ENCODE results near the gene SFXN4.
"Not testable (repeated sequence)": the region's sequence is repeated elsewhere in the genome, so short reads cannot be mapped to it uniquely, and the experiment has no call there.

Gene SFXN4

DNA sequence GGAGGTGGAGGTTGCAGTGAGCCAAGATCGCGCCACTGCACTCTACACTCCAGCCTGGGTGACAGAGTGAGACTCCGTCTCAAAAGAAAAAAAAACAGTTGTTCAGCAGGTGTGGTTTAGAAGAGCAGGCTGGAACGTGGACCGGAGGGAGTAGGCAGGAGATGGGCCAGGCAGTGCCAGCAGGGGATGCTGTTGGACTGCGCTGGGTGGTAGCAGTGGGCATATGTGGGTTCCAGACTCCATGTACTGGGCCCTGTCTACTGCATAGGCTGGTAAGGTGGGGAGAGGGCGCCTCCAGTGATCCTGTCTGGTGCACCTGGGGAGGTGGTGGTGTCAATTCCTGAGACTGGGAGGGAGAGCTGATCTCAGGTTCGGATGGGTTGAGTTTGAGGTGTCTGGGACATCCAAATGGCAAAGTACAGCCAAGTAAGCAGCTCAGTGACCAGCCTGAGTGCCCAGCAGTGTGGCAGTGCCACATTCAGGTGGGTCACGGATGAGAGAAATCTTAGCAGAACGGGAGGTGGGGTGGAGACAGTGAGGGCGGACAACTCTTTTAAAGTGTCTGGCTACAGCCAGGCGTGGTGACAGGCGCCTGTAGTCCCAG is 25.9 kb downstream of the SFXN4 start:
- DNase-seq: peak; percentile 63

DNA sequence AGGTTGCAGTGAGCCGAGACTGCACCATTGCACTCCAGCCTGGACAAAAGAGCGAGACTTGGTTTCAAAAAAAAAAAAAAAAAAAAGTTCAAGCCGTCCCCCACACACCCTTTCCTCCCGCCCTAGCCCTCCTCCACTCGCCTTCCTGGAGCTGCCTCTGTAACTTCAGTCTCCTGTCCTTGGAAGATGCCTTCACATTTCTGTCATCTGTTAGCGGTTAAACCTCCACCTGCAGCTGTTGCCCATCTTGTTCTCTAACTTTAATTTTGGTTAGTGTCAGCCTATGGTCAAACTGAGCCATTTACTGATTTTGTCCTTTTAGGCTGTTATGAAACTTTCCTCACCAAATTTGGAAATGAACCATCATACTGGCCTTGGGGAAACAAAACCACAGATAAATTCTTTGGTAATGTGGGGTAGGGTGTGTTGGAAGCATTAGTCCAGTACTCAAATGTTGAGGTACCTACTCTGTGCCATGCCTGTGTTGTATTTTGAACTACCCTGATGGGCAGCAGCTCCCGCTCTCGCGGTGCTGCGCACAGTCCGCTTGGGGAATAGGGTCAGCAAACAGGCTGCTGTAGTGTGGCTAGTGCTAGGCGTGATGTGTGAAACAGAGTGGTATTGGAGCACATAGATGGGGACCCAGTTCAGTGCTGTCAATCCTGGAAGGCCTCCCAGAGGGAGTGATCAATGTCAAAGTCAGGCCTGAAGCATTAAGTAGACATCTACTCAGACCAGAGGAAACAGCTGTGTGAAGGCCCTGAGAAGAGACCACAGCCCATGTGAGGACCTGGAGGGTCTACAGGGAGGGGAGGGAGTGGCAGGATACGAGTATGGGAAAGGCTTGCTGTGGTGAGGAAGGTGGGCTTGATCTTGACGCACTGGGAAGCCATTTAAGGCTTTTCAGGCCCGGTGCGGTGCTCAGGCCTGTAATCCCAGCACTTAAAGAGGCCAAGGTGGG is 26.9 kb downstream of the SFXN4 start:
- DNase-seq: no peak

DNA sequence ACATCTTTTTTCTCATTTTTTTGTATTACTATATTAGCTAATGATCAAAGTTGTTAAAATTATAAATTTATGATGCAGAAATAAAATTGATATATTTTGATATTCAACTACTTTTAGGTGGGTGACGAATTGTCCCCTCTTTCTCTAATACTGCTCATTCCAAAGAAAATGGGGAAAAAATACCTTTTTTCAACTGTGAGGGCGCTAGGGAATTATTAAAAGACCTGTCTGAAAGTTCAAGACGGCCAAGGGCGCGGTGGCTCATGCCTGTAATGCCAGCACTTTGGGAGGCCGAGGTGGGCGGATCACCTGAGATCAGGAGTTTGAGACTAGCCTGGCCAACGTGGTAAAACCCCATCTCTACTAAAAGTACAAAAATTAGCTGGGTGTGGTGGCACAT is 27.6 kb downstream of the SFXN4 start:
- not testable (repeated sequence) for DNase-seq

DNA sequence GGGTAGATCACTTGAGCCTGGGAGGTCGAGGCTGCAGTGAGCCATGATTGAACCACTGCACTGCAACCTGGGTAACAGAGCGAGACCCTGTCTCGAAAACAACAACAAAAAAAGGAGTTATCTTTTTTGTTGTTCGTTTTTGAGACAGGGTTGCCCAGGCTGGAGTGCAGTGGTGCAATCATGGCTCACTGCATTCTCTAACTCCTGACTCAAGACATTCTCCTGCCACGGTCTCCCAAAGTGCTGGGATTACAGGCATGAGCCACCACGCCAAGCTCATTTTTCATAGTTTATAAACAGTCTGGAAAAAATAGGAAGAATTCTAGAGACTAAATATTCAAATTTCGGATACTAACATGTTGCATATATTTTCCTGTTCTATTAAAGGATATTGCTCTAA is 29.4 kb downstream of the SFXN4 start:
- DNase-seq: no peak

DNA sequence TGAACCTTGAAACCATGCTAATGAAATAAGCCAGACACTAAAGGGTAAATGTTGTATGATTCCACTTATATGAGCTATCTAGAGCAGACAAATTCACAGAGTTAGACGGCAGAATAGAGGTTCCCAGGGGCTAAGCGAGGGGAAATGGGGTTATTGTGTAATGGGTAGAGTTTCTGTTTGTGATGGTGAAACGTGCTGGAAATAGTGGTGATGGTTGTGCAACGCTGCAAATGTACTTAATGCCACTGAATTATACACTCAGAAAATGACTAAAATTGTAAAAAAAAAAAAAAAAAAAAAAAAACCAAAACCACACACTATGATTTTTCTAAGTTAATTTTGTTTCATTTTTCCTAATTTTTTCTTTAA is 30.0 kb downstream of the SFXN4 start:
- no peak for DNase-seq

DNA sequence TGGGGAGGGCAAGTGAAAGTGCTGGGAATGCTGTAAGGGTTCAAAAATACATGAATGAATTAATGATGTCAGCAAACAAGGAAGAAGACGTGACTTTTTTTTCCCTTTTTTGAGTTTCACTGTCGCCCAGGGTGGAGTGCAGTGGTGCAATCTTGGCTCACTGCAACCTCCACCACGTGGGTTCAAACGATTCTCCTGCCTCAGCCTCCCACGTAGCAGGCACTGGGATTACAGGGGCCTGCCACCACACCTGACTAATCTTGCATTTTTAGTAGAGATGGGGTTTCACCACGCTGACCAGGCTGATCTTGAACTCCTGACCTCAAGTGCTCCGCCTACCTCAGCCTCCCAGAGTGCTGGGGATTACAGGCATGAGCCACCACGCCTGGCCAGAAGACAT is 31.6 kb downstream of the SFXN4 start:
- no peak for DNase-seq

DNA sequence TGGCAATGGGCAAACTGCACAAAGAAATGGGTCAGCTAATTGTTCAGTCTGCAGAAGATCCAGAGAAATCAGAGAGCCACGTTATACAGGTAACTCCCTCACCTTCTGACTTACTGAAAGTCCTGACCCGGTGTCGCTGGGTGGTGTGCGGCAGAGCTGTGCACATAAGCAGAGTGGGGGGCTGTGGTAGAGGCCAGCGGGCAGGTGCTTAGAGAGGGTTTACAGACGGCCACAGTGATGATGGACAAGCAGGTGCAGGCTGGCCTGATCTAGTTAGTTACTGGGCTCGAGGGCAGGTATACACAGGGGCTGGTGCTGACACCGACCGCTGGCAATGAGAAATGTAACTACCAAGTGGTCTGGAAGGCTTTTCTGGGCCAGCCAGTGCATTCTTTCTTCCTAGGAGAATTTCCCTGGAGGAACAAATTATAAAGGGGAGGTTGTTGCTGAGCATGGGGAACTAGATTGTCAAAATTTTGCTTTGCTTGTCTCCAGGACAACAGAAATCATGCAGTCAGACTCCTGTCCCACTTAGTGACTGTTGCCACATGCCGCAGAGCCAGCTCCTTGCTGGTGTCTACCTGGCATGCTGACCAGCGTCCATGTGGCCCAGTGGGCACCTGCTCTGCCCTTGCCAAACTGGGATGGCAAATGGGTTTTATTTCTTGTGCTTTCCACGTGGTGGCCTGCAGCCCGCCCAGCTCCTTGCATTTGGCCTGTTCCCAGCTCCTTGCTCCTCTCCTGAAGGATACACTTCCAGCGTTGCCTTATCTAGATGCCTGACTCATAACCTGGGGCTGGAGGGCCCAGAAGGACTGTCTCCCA is 32.8 kb downstream of the SFXN4 start:
- no peak for DNase-seq

DNA sequence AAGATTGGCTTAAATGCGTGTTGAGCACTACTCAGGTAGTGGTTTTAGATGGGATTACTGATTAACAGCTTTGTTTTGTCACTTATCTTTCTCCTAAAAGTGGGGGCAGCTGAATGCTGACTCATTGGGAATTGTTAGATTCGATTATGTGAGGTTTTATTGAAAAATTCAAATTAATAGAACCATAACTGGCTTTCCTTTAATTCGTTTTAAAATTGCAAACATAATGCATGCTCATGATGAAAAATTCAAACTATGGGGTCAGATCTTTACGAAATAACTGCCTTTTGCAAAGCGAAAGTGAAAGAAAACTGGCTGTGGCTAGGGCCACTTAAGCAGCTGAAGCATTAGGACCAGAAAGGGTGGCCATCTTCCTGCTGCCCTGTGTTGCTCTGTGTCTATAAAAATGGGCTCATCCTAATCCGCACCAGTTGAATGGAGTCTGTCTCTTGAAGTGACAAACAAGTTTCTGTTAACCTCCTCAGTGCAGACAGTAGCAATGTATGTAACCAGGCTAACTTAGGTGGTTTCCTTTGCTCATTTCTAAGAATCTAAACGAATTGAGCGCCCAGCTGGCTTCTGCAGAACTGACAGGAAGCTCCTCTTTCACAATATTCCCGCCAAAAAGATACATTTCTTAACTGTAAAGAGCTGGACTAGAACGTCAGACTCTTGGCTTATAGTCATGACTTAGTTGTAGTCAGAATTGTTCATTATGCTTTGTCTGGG is 33.8 kb downstream of the SFXN4 start:
- peak; percentile 56 for DNase-seq

DNA sequence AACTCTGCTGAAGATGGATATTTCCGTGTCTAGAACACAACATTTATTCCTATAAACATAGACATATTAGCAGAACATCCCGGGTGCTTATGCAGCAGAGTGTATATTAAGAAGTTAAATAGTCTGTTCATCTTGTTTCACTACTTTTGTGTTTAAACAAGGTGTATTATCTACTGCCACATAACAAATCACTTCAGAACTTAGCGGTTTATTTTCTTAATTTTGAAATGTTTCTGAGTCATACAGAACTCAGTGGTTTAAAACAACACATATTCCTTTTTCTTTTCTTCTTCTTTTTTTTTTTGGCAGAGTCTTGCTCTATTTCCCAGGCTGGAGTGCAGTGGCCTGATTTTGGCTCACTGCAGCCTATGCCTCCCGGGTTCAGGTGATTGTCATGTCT is 35.8 kb downstream of the SFXN4 start:
- DNase-seq: no peak

DNA sequence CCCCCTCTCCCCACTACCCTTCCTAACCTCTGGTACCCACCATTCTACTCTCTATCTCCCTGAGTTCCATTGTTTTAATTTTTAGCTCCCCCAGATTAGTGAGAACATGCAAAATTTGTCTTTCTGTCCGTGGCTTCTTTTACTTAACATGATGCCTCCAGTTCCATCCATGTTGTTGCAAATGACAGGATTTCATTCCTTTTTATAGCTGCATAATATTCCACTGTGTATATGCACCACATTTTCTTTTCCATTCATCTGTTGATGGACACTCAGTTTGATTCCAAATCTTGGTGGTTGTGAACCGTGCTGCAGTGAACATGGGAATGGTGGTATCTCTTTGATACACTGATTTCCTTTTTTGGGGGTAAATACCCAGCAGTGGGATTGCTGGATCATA is 39.6 kb downstream of the SFXN4 start:
- DNase-seq: no peak

DNA sequence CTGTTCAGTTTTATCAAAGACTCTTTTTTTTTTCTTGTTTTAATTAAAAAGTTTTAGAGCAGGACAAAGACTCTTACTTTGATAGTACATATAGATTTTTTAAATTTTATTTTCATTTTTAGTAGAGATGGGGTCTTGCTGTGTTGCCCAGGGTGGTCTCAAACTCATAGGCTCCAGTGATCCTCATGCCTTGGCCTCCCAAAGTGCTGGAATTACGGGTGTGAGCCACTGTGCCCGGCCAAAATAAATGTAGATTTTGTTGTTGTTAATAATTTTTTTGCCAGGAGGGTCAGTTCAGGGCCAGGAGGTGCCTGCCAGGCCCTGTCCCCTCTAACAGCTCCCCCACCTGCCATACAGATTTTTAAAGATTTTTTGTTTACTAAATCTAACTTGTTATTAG is 44.6 kb downstream of the SFXN4 start:
- no peak for DNase-seq

DNA sequence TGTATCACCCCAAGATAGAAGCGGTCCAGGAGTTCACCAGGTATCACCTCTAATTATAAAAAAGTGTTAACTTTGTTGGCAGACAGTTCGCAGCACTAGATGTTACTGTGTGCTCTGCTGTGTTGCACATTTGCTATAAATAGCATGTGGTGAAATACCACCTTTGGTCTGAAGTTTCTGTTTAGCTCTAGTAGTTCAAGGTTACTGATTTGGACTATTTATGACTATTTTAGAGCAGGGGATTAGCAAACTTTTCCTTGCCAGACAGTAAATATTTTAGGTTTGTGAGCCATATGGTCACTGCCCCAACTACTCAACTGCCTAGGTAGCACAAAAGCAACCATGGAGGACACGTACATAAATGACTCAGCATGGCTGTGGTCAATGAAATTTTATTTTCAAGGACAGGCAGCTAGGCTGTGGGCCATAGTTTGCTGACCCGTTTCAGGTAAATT is 45.1 kb downstream of the SFXN4 start:
- DNase-seq: peak; percentile 55

DNA sequence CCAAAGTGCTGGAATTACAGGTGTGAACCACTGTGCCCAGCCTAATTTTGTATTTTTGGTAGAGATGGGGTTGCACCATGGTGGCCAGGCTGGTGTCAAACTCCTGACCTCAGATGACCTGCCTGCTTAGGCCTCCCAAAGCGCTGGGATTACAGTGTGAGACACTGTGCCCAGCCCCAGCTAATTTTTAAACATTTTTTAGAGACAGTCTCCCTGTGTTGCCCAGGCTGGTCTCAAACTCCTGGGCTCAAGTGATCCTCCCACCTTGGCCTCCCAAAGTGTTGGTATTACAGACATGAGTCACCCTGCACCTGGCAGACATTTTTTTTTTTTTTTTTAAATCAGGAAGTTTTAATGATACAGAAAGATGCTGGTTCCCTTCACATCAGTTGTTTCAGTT is 46.1 kb downstream of the SFXN4 start:
- no peak for DNase-seq

DNA sequence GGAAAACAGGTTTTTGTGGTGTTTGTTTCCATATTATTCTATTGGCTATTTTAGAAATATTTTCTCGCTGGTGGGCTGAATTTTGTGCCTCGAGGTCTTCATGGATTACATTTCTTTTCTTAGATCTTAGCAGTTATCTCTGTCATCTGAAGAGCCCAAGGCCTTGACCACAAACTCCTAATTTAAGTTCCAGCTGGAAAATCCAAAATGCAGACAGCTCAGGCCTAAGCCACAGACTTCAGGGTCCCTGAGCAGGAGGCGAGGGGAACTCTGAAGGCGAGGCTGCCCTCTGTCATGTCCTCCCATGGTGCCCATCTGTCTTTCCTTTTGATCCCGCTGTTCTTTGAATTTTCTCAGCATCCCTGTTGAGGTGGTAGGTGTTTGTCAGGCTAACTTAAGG is 47.3 kb downstream of the SFXN4 start:
- no peak for DNase-seq

DNA sequence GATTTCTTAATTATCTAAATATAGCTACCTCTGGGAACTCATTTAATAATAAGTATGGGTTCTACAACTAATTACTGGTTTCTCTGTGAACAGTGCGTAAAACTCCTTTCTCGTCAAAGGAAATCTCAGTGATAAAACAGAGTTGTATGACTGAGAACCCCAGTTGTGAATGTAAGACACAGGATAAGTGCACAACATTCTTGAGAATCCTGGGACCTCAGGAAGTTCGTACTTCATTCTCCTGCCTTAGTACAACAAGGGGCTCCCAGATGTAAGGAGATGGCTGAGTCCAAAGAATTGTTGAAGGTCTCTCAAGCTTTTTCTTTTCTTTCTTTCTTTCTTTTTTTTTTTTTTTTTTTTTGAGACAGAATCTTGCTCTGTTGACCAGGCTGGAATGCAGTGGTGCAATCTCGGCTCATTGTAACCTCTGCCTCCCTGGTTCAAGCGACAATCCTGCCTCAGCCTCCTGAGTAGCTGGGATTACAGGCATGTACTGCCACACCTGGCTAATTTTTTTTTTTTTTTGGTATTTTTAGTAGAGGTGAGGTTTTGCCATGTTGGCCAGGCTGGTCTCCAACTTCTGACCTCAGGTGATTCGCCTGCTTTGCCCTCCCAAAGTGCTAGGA is 49.1 kb downstream of the SFXN4 start:
- no peak for DNase-seq

DNA sequence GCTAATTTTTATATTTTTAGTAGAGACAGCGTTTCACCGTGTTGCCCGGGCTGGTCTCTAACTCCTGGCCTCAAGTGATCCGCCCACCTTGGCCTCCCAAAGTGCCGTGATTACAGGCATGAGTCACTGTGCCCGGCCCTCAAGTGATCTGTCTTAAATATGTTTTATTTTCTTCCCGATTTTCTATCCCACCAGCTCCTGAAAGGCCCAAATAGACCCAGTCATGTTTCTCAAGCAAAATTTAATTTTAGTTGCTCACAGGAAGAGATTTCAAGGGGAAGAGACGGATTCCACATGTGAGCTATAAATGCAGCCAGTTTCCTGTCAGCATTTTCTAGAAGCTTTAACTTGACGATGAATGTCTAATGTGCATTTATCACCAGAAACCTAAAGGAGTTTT is 49.6 kb downstream of the SFXN4 start:
- no peak for DNase-seq

DNA sequence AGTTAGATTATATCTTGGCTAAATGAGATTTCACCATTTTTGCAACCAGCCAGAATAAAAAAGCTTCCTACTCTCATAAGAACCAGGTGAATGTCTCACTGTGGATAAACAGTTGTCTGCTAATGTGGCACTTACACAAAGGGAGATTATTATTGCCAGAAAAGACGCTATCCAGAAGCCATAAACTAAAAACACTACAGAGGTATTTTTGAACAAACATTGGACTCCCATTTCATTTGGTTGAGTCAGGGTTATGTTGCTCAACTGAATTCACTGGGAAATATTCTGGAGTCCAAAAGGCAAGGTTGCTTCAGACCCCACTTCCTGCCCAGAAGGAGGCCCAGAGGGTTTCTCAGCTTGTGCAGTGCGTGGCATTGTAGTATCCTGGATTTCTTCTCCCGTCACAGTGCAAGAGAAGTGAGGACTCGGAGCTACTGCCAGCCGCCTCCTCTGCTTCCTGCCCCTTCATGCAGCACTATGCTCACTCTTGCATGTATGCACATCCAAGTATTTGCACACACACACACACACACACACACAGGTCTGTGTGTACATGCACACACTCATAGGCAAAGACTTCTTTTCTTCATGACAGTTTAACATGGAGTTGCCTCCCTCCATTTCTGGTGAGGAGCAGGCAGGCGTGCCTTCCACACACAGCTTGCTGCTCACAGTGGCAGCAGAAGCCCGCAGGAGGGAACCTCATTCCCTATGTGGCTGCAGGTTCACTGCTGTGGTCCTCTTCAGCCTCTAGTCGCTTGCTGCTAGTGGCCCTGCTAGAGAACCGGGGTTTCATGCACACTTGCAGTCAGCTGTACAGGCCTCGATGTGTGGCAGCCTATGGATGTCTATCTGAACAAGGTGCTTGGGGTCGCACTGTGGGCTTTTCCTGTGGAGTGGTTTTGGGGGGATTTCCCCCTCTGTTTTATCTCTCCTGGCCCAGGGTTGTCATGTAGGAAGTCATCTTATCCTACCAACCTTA is 51.5 kb downstream of the SFXN4 start:
- DNase-seq: no peak

DNA sequence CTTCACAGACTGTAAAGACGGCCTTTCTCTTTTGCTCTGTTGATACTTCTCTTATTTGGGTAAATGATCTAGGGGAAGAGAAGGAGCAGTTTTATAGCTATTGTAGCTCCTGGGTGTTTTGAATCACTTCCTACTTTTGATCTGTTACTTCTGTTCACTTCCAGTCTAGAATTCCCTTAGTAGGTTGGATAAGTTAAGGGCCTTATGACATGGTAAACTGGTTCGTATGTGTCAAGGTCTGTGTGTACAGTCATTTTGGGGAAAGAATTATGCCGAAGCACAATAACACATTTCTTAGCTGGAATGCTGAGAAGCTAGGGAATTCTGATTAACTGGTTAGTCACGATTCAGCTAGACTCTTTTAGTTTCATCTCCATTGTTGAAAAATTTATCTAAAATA is 53.5 kb downstream of the SFXN4 start:
- DNase-seq: no peak

DNA sequence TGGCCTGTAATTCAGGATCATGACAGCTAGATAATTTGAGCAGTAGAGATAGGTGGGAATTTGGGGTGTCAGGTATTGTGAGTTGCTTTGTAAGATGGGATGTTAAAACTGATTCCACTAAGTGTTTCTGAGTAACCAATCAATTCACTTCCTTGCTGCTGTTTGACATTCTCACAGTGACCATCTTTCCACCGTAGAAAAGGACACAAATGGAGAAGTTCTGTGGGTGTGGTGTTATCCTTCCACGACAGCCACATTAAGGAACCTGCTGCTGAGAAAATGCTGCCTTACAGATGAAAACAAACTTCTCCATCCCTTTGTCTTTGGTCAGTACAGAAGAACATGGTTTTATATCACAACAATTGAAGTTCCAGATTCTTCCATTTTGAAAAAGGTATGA is 57.7 kb downstream of the SFXN4 start:
- DNase-seq: not testable (repeated sequence)

DNA sequence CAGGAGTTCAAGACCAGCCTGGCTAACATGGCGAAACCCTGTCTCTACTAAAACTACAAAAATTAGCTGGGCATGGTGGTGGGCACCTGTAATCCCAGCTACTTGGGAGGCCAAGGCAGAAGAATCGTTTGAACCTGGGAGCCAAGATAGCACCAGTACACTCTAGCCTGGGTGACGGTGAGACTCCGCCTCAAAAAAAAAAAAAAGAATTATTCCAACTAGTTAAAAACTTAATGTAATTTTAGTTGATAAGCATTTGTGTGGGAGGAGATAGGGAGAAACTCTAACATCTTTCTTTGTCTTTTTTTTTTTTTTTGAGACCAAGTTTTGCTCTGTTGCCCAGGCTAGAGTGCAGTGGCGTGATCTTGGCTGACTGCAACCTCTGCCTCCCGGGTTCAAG is 58.4 kb downstream of the SFXN4 start:
- not testable (repeated sequence) for DNase-seq

DNA sequence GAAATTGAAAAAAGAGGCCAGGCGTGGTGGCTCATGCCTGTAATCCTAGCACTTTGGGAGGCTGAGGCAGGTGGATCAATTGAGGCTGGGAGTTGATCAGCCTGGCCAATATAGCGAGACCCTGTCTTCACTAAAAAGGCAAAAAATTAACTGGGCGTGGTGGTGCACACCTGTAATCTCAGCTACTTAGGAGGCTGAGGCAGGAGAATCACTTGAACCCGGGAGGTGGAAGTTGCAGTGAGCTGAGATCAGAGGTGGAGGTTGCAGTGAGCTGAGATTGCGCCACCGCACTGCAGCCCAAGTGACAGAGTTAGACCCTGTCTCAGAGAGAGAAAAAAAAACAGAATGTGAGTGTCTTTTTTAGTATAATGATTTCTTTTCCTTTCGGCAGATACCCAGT is 59.6 kb downstream of the SFXN4 start:
- DNase-seq: not testable (repeated sequence)

Measured in CD4-positive, alpha-beta T cell treated with Interleukin-17A for 1 hour (primary cell).